GM18507 (cell line): Measurements from ENCODE around the gene GALNT2.

Experiments used
- DNase-seq: peaks from one replicate; pipeline ENCODE4 v3.0.0; 2011; ENCODE audit warnings: low read depth; ENCODE audit not compliant: insufficient read length; ENCODE audit errors: extremely low spot score
- FAIRE-seq: peaks from 2 replicates; lab custom pipeline; 2011; peaks lifted over from hg19 to GRCh38; lab: Jason Lieb, UNC

The GALNT2 gene

GRCh38 chr1:230259621-230260020 is 192.6 kb downstream of the GALNT2 start:
- no peak for DNase-seq
- FAIRE-seq, result no peak

GRCh38 chr1:230260831-230261230 is 193.8 kb downstream of the GALNT2 start:
- no peak for FAIRE-seq

GRCh38 chr1:230261928-230262650 is 195.1 kb downstream of the GALNT2 start:
- FAIRE-seq, result no peak
- DNase-seq, result no peak

More at GRCh38 chr1:230260831-230261230, 193.8 kb downstream of the GALNT2 start:
- no peak for DNase-seq

GRCh38 chr1:230262867-230263567 is 196.0 kb downstream of the GALNT2 start:
- DNase-seq (no peak), FAIRE-seq (no peak)

GRCh38 chr1:230263568-230264195 is 196.6 kb downstream of the GALNT2 start:
- FAIRE-seq, result no peak
- no peak for DNase-seq

GRCh38 chr1:230264342-230264741 is 197.3 kb downstream of the GALNT2 start:
- DNase-seq, result no peak
- FAIRE-seq, result no peak

GRCh38 chr1:230265200-230266115 is 198.4 kb downstream of the GALNT2 start:
- FAIRE-seq, result no peak
- no peak for DNase-seq

GRCh38 chr1:230266456-230266855 is 199.4 kb downstream of the GALNT2 start:
- FAIRE-seq, result no peak
- no peak for DNase-seq

- DNase-seq (no peak), FAIRE-seq (no peak)
These were observed 200.5 kb downstream of the GALNT2 start for GRCh38 chr1:230267338-230268065.

- DNase-seq (no peak), FAIRE-seq (no peak)
These were observed 201.5 kb downstream of the GALNT2 start for GRCh38 chr1:230268371-230269170.

GRCh38 chr1:230270185-230270558 is 203.1 kb downstream of the GALNT2 start:
- no peak for DNase-seq
- FAIRE-seq, result no peak

GRCh38 chr1:230270559-230271281 is 203.7 kb downstream of the GALNT2 start:
- FAIRE-seq (peak; percentile 72), DNase-seq (no peak)

GRCh38 chr1:230271300-230272035 is 204.4 kb downstream of the GALNT2 start:
- DNase-seq, result no peak
- no peak for FAIRE-seq

GRCh38 chr1:230272557-230272956 is 205.5 kb downstream of the GALNT2 start:
- DNase-seq (no peak), FAIRE-seq (no peak)

- DNase-seq, result no peak
- no peak for FAIRE-seq
These were observed 206.2 kb downstream of the GALNT2 start for GRCh38 chr1:230273141-230273710.

- DNase-seq, result no peak
- no peak for FAIRE-seq
These were observed 207.2 kb downstream of the GALNT2 start for GRCh38 chr1:230274254-230274653.

GRCh38 chr1:230276401-230276800 is 209.4 kb downstream of the GALNT2 start:
- DNase-seq (no peak), FAIRE-seq (no peak)
